Liver (tissue), 9 donors: ENCODE measurements around the gene KDM4C. TPM values are rescaled to one million over a fixed set of nuclear protein-coding genes. Genes with fewer than 3 reads are reported as not detected.

Source experiments
- DNase-seq: peaks from one replicate; pipeline ENCODE4 v3.0.0-alpha.2; 2017; ENCODE audit warnings: low spot score
- H3K27ac ChIP-seq, 2 donors: one replicate each; pipeline ENCODE4 v1.7.0; 2013; ENCODE audit warnings: inconsistent platforms in 2 of 2, low read length in 2 of 2, control low read depth in 1 of 2, low read depth in 1 of 2, mild to moderate bottlenecking in 1 of 2
- H3K27me3 ChIP-seq, 4 donors: one replicate each; pipeline versions ENCODE4 v1.6.1 to v1.7.0; 2013; ENCODE audit warnings: low read length in 3 of 4, inconsistent platforms in 1 of 4, mild to moderate bottlenecking in 1 of 4, moderate library complexity in 1 of 4; ENCODE audit not compliant: control insufficient read depth in 4 of 4, insufficient read depth in 4 of 4
- H3K36me3 ChIP-seq, 4 donors: one replicate each; pipeline versions ENCODE4 v1.6.1 to v1.7.0; 2013; ENCODE audit warnings: low read length in 3 of 4, mild to moderate bottlenecking in 3 of 4, low read depth in 1 of 4, moderate library complexity in 1 of 4; ENCODE audit not compliant: control insufficient read depth in 4 of 4, insufficient read depth in 3 of 4
- H3K4me1 ChIP-seq, 4 donors: one replicate each; pipeline versions ENCODE4 v1.6.1 to v1.7.0; 2013; ENCODE audit warnings: low read length in 3 of 4, mild to moderate bottlenecking in 3 of 4, moderate library complexity in 1 of 4; ENCODE audit not compliant: control insufficient read depth in 4 of 4, insufficient read depth in 4 of 4
- H3K4me3 ChIP-seq, 3 donors: one replicate each; pipeline versions ENCODE4 v1.6.1 to v1.7.0; 2013; ENCODE audit warnings: low read length in 3 of 3, control low read depth in 1 of 3, low read depth in 1 of 3, mild to moderate bottlenecking in 1 of 3
- H3K9ac ChIP-seq, 2 donors: one replicate each; pipeline ENCODE4 v1.7.0; 2013; ENCODE audit warnings: low read length in 2 of 2, mild to moderate bottlenecking in 2 of 2, moderate library complexity in 2 of 2, control low read depth in 1 of 2, low read depth in 1 of 2
- H3K9me3 ChIP-seq, 4 donors: one replicate each; pipeline versions ENCODE4 v1.6.1 to v1.7.0; 2013; ENCODE audit warnings: low read length in 3 of 4; ENCODE audit not compliant: control insufficient read depth in 4 of 4
- EGR1 ChIP-seq, 2 donors: IDR thresholded peaks; 2 replicates each; pipeline ENCODE4 v1.6.1; 2016 to 2018; ENCODE audit warnings: antibody characterized with exemption in 2 of 2, low read depth in 2 of 2
- FOXA1 ChIP-seq: IDR thresholded peaks from 2 replicates; pipeline ENCODE4 v1.6.1; 2016; ENCODE audit warnings: antibody characterized with exemption
- FOXA2 ChIP-seq: IDR thresholded peaks from 2 replicates; pipeline ENCODE4 v1.6.1; 2016; ENCODE audit warnings: antibody characterized with exemption
- GABPA ChIP-seq, 2 donors: IDR thresholded peaks in 1 of 2; conservative IDR thresholded peaks in 1 of 2; 2 replicates each; pipeline ENCODE4 v1.6.1; 2016; ENCODE audit warnings: antibody characterized with exemption in 2 of 2, mild to moderate bottlenecking in 1 of 2, moderate library complexity in 1 of 2
- HNF4A ChIP-seq, 2 donors: conservative IDR thresholded peaks; 2 replicates each; pipeline ENCODE4 v1.6.1; 2016; ENCODE audit warnings: antibody characterized with exemption in 2 of 2, mild to moderate bottlenecking in 2 of 2
- HNF4G ChIP-seq: IDR thresholded peaks from 2 replicates; pipeline ENCODE4 v1.6.1; 2016; ENCODE audit warnings: antibody characterized with exemption
- JUND ChIP-seq, 2 donors: IDR thresholded peaks; 2 replicates each; pipeline ENCODE4 v1.6.1; 2016; ENCODE audit warnings: antibody characterized with exemption in 2 of 2
- NR2F2 ChIP-seq: IDR thresholded peaks from 2 replicates; pipeline ENCODE4 v1.6.1; 2016; ENCODE audit warnings: antibody characterized with exemption
- RAD21 ChIP-seq, 2 donors: IDR thresholded peaks; 2 replicates each; pipeline ENCODE4 v1.6.1; 2016; ENCODE audit warnings: antibody characterized with exemption in 2 of 2, mild to moderate bottlenecking in 2 of 2
- RXRA ChIP-seq, 2 donors: IDR thresholded peaks; 2 replicates each; pipeline ENCODE4 v1.6.1; 2017 to 2018; ENCODE audit warnings: antibody characterized with exemption in 2 of 2, mild to moderate bottlenecking in 1 of 2
- SP1 ChIP-seq: IDR thresholded peaks from 2 replicates; pipeline ENCODE4 v1.6.1; 2018; ENCODE audit warnings: antibody characterized with exemption, mild to moderate bottlenecking
- TAF1 ChIP-seq: conservative IDR thresholded peaks from 2 replicates; pipeline ENCODE4 v1.6.1; 2016; ENCODE audit warnings: antibody characterized with exemption, mild to moderate bottlenecking
- YY1 ChIP-seq: IDR thresholded peaks from 2 replicates; pipeline ENCODE4 v1.6.1; 2016; ENCODE audit warnings: antibody characterized with exemption, mild to moderate bottlenecking
- WGBS: extraction: QIAGEN DNeasy Blood & Tissue Kit; methylation state at CpG from one replicate; pipeline ENCODE4 v1.1.7; 2013; 5-methylcytosine and 5-hydroxymethylcytosine counted together
- polyA plus RNA-seq, 2 donors: library from polyadenylated mRNA; stranded (reverse) in 1 of 2; unstranded in 1 of 2; fragments of 200-250 nt in 1 of 2; fragments of >200 nt in 1 of 2; fragmentation: Nextera tagmentation in 1 of 2; extraction: Ambion mirVana in 1 of 2; gene quantifications; one replicate each; pipeline versions ENCODE4 v1.2.1 to v1.2.3, GENCODE V29; 2013 to 2015
- total RNA-seq, 2 donors: library from RNA; depleted of rRNA; stranded (reverse); fragments of >200 nt; gene quantifications; one replicate each; pipeline ENCODE4 v1.2.3, GENCODE V29; 2014
- TF ChIP-seq, protein P1 (sequence below): fragments of 150-350 bp; IDR thresholded peaks from 2 replicates; pipeline ENCODE4 v1.5.1; 2017; ENCODE audit warnings: improper control_type of control experiment, low read depth, low read length; ENCODE audit not compliant: missing input control
- TF ChIP-seq, protein P2 (sequence below): IDR thresholded peaks from 2 replicates; pipeline ENCODE4 v1.6.1; 2016; ENCODE audit warnings: antibody characterized with exemption
- TF ChIP-seq, protein P3 (sequence below): IDR thresholded peaks from 2 replicates; pipeline ENCODE4 v1.6.1; 2016; ENCODE audit warnings: antibody characterized with exemption, mild to moderate bottlenecking
- TF ChIP-seq, protein P4 (sequence below): IDR thresholded peaks from 2 replicates; pipeline ENCODE4 v1.6.1; 2016; ENCODE audit warnings: antibody characterized with exemption
- TF ChIP-seq, protein P5 (sequence below): IDR thresholded peaks from 2 replicates; pipeline ENCODE4 v1.6.1; 2016; ENCODE audit warnings: antibody characterized with exemption
- donor health status: healthy.
- donor health status: healthy.
- donor health status: healthy.
- donor health status: healthy.
- donor health status: healthy.

Gene KDM4C
- total and polyA plus RNA-seq, 4 donors = 4.3 to 40.2 (median 24.0) TPM

DNA sequence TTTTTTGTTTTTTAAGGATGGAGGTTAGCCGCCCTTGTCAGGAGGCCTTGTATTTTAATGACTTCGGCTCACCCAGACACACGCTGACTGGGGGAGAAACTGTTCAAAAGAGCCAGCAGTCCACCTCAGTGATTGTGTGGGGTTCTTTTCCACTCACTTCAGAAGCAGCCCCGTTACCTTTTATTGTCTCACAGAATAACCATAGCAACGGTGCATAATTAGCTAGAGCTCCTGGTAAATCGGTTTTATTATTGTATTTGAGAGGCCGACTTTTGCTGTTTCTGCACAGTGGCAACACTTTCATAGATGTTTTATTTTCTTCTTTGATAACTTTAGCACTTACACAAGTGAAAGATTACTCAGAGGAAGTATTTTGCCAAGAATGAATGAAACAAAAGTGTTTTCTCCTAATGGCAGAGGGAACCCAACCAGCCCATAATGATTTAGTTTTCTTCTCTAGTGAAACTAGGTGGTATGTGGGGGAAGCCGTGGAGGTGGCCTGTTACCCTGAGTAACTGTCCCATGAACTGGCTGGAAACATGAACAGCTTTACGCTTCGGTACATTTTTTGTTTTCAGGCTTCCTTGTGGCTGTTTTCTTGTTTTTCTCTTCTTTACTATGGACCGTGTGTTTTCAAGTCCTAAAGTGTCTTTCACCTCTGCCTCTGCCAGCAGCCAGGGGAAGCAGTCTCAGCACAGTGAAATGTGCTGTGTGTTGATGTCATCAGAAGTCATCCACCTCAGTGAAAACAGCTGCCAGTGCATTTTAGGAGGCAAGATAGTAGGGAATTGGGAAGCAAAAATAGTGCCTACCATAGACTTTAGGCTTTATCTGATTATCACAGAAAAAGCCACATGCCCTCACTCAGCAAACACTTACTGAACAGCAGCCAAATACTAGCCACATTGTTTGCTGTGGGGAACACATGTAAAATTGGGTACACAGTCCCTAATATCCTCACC is 414.7 kb downstream of the KDM4C start (continued):
- TF ChIP-seq, protein P1, sequence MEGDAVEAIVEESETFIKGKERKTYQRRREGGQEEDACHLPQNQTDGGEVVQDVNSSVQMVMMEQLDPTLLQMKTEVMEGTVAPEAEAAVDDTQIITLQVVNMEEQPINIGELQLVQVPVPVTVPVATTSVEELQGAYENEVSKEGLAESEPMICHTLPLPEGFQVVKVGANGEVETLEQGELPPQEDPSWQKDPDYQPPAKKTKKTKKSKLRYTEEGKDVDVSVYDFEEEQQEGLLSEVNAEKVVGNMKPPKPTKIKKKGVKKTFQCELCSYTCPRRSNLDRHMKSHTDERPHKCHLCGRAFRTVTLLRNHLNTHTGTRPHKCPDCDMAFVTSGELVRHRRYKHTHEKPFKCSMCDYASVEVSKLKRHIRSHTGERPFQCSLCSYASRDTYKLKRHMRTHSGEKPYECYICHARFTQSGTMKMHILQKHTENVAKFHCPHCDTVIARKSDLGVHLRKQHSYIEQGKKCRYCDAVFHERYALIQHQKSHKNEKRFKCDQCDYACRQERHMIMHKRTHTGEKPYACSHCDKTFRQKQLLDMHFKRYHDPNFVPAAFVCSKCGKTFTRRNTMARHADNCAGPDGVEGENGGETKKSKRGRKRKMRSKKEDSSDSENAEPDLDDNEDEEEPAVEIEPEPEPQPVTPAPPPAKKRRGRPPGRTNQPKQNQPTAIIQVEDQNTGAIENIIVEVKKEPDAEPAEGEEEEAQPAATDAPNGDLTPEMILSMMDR = no peak
- no peak for TF ChIP-seq YY1

DNA sequence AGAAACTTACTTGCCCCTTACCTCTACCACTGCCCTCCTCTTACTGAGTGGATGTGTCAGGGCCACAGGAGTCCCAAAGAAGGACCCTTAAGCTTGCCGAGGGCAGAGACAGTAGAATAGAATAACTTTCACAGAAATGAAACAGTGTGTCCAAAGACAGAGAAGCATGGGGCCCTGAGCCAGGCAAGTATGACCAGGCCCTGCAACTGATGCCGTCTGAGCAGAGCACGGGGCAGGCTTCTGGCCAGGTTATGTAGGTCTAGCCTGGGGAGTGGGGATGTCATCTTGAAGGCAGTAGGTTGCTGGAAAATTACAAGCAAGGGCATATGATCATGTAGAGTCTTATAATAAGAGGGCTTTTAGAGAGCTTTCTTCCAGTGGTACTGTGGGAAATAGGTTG is 415.4 kb downstream of the KDM4C start:
- no peak for DNase-seq

DNA sequence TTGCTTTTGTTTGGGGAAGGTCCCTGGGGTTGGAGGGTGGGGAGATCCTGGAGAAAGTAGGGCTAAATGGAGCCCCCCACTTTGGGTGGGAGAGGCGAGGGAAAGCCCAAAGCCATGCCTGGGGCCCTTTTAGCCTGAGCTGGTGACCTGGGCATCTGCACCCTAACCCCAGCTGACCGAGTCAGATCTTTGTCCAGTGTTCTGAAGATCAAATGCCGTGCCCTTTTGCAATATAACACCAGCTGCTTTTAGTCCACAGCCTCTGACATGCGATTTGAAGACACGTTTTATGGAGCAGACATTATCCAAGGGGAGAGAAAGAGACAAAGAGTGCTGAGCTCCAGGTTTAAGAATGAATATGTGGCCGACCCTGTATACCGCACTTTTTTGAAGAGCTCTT is 416.5 kb downstream of the KDM4C start:
- TF ChIP-seq SP1 (no peak), NR2F2 (no peak), JUND (IDR thresholded peaks at IDR 0.05) (no peak), RAD21 (IDR thresholded peaks at IDR 0.05) (no peak), GABPA (IDR thresholded peaks at IDR 0.05 in 1 of 2, conservative IDR thresholded peaks at IDR 0.05 in 1 of 2) (no peak), HNF4G (no peak), FOXA1 (no peak), RXRA (IDR thresholded peaks at IDR 0.05) (no peak), FOXA2 (no peak), EGR1 (IDR thresholded peaks at IDR 0.05; ENCODE audit: low read depth in 2 of 2) (no peak), TAF1 (no peak), HNF4A (conservative IDR thresholded peaks at IDR 0.05) (no peak), YY1 (no peak)
- TF ChIP-seq, protein P1 = no peak
- TF ChIP-seq, protein P2, sequence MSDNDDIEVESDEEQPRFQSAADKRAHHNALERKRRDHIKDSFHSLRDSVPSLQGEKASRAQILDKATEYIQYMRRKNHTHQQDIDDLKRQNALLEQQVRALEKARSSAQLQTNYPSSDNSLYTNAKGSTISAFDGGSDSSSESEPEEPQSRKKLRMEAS = no peak
- TF ChIP-seq, protein P3, sequence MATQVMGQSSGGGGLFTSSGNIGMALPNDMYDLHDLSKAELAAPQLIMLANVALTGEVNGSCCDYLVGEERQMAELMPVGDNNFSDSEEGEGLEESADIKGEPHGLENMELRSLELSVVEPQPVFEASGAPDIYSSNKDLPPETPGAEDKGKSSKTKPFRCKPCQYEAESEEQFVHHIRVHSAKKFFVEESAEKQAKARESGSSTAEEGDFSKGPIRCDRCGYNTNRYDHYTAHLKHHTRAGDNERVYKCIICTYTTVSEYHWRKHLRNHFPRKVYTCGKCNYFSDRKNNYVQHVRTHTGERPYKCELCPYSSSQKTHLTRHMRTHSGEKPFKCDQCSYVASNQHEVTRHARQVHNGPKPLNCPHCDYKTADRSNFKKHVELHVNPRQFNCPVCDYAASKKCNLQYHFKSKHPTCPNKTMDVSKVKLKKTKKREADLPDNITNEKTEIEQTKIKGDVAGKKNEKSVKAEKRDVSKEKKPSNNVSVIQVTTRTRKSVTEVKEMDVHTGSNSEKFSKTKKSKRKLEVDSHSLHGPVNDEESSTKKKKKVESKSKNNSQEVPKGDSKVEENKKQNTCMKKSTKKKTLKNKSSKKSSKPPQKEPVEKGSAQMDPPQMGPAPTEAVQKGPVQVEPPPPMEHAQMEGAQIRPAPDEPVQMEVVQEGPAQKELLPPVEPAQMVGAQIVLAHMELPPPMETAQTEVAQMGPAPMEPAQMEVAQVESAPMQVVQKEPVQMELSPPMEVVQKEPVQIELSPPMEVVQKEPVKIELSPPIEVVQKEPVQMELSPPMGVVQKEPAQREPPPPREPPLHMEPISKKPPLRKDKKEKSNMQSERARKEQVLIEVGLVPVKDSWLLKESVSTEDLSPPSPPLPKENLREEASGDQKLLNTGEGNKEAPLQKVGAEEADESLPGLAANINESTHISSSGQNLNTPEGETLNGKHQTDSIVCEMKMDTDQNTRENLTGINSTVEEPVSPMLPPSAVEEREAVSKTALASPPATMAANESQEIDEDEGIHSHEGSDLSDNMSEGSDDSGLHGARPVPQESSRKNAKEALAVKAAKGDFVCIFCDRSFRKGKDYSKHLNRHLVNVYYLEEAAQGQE = no peak
- TF ChIP-seq, protein P4, sequence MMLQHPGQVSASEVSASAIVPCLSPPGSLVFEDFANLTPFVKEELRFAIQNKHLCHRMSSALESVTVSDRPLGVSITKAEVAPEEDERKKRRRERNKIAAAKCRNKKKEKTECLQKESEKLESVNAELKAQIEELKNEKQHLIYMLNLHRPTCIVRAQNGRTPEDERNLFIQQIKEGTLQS = no peak
- TF ChIP-seq, protein P5, sequence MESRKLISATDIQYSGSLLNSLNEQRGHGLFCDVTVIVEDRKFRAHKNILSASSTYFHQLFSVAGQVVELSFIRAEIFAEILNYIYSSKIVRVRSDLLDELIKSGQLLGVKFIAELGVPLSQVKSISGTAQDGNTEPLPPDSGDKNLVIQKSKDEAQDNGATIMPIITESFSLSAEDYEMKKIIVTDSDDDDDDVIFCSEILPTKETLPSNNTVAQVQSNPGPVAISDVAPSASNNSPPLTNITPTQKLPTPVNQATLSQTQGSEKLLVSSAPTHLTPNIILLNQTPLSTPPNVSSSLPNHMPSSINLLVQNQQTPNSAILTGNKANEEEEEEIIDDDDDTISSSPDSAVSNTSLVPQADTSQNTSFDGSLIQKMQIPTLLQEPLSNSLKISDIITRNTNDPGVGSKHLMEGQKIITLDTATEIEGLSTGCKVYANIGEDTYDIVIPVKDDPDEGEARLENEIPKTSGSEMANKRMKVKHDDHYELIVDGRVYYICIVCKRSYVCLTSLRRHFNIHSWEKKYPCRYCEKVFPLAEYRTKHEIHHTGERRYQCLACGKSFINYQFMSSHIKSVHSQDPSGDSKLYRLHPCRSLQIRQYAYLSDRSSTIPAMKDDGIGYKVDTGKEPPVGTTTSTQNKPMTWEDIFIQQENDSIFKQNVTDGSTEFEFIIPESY = no peak
- H3K9me3 ChIP-seq = no peaks in the 10 kb centered on the region
- H3K4me3 ChIP-seq = no peak overlapping the region
- no peak overlapping the region for H3K9ac ChIP-seq
- 94% methylated on average over 7 of the region's 7 CpGs for WGBS
- H3K4me1 ChIP-seq = no peaks in the 10 kb centered on the region
- no peak overlapping the region for H3K27ac ChIP-seq
- no peak for DNase-seq
- no peaks in the 10 kb centered on the region for H3K27me3 ChIP-seq
- H3K36me3 ChIP-seq = peaks cover 4 to 20% (median 19%) of the 10 kb centered on the region in 4 donors

More for the DNA sequence above, 415.4 kb downstream of the KDM4C start:
- no peaks in the 10 kb centered on the region for H3K27me3 ChIP-seq
- H3K27ac ChIP-seq = no peak overlapping the region
- peaks cover 4 to 20% (median 19%) of the 10 kb centered on the region in 4 donors for H3K36me3 ChIP-seq
- H3K9ac ChIP-seq = no peak overlapping the region
- WGBS = 98% methylated on average over 3 of the region's 3 CpGs
- H3K9me3 ChIP-seq = no peaks in the 10 kb centered on the region
- H3K4me3 ChIP-seq = no peak overlapping the region
- no peaks in the 10 kb centered on the region for H3K4me1 ChIP-seq
- TF ChIP-seq JUND (IDR thresholded peaks at IDR 0.05) = no peak
- TF ChIP-seq RAD21 (IDR thresholded peaks at IDR 0.05) = no peak
